Kidney (tissue), 14 donors: ENCODE measurements around the gene ARL5A. TPM values are rescaled to one million over a fixed set of nuclear protein-coding genes. Genes with fewer than 3 reads are reported as not detected.

Experiments
- DNase-seq, 5 donors: peaks; one replicate each; pipeline ENCODE4 v3.0.0-alpha.2; 2013 to 2020
- FAIRE-seq: peaks from 2 replicates; lab custom pipeline; 2012; peaks lifted over from hg19 to GRCh38; lab: Jason Lieb, UNC
- H3K27ac ChIP-seq, 2 donors: one replicate each; pipeline ENCODE4 v1.7.0; 2013; ENCODE audit warnings: low read depth in 2 of 2, low read length in 2 of 2, inconsistent platforms in 1 of 2
- H3K27me3 ChIP-seq: one replicate; pipeline ENCODE4 v1.7.1; 2013; ENCODE audit warnings: low read length, inconsistent platforms; ENCODE audit not compliant: control insufficient read depth, insufficient read depth
- H3K36me3 ChIP-seq, 3 donors: one replicate each; pipeline versions ENCODE4 v1.7.0 to v1.7.1; 2013; ENCODE audit warnings: low read length in 3 of 3, control low read depth in 1 of 3, inconsistent platforms in 1 of 3; ENCODE audit not compliant: insufficient read depth in 3 of 3, control insufficient read depth in 2 of 3
- H3K4me1 ChIP-seq, 3 donors: one replicate each; pipeline versions ENCODE4 v1.7.0 to v1.7.1; 2013; ENCODE audit warnings: low read length in 3 of 3, inconsistent platforms in 1 of 3, low read depth in 1 of 3; ENCODE audit not compliant: control insufficient read depth in 2 of 3, insufficient read depth in 2 of 3
- H3K4me3 ChIP-seq, 3 donors: one replicate each; pipeline versions ENCODE4 v1.7.0 to v1.8.1; 2013; ENCODE audit warnings: low read length in 3 of 3, control low read depth in 1 of 3, inconsistent platforms in 1 of 3
- H3K9ac ChIP-seq, 3 donors: one replicate each; pipeline versions ENCODE4 v1.7.0 to v1.7.1; 2013; ENCODE audit warnings: low read length in 3 of 3, control low read depth in 1 of 3, inconsistent platforms in 1 of 3
- H3K9me3 ChIP-seq, 3 donors: one replicate each; pipeline versions ENCODE4 v1.7.0 to v1.7.1; 2013; ENCODE audit warnings: low read length in 3 of 3, control low read depth in 1 of 3, inconsistent platforms in 1 of 3; ENCODE audit not compliant: control insufficient read depth in 2 of 3, insufficient read depth in 1 of 3
- CTCF ChIP-seq: IDR thresholded peaks from 3 replicates; pipeline ENCODE4 v1.5.1; 2012; ENCODE audit warnings: mild to moderate bottlenecking, moderate library complexity, borderline replicate concordance; ENCODE audit not compliant: insufficient read depth; ENCODE audit errors: extremely low read depth
- intact Hi-C: fragments of 100-400 bp; cut with DNase I; formaldehyde crosslinking; loops from one replicate; pipeline ENCODE4 v1.11.1; 2022
- polyA plus RNA-seq: library from polyadenylated mRNA; stranded (reverse); fragments of 350-450 nt; fragmentation: Illumina TruSeq; extraction: RNeasy Lipid Tissue Mini Kit (QIAGEN cat#74804); gene quantifications from one replicate; pipeline ENCODE4 v1.2.3, GENCODE V29; 2014; ENCODE audit warnings: low read depth, low replicate concordance; ENCODE audit not compliant: insufficient read depth
- total RNA-seq: library from RNA; stranded (reverse); fragmentation: NEBNext Ultra II Directional; extraction: Animal tissue kit (Norgen Biotek cat#: 25700); gene quantifications from one replicate; pipeline ENCODE4 v1.2.1, GENCODE V29; 2021
- donor health status: control.
- donor health status: control.
- donor health status: control.
- donor health status: control.
- donor health status: control.
- donor health status: DM: yes; HTN: yes; CAD: no.
- donor health status: Normal renal cell carcinoma (clear cell type).

The ARL5A gene
- total and polyA plus RNA-seq, 2 donors from 2014 or later: 18.1 to 47.3 TPM

GRCh38 chr2:151776367-151776766 lies 51.9 kb downstream of the ARL5A start:
- Histone ChIP-seq H3K4me3 (no peak overlapping the region), H3K9ac (no peak overlapping the region), H3K4me1 (no peaks in the 10 kb centered on the region), H3K27ac (no peak overlapping the region), H3K36me3 (peaks cover 0 to 7% (median 0%) of the 10 kb centered on the region in 3 donors), H3K9me3 (peaks cover 0 to 3% (median 0%) of the 10 kb centered on the region in 3 donors), H3K27me3 (no peaks in the 10 kb centered on the region)
- FAIRE-seq: no peak
- DNase-seq: no peak
- intact Hi-C loops: no loop called here
- no peak for TF ChIP-seq CTCF

GRCh38 chr2:151775057-151775740 lies 53.0 kb downstream of the ARL5A start:
- no peak for TF ChIP-seq CTCF
- H3K4me1 ChIP-seq: no peaks in the 10 kb centered on the region
- FAIRE-seq: no peak
- no peaks in the 10 kb centered on the region for H3K27me3 ChIP-seq
- peaks cover 0 to 3% (median 0%) of the 10 kb centered on the region in 3 donors for H3K9me3 ChIP-seq
- no peak overlapping the region for H3K4me3 ChIP-seq
- no peak overlapping the region for H3K9ac ChIP-seq
- no peak for DNase-seq
- peaks cover 0 to 6% (median 0%) of the 10 kb centered on the region in 3 donors for H3K36me3 ChIP-seq
- intact Hi-C loops: no loop called here
- no peak overlapping the region for H3K27ac ChIP-seq

- no peak overlapping the region for H3K9ac ChIP-seq
- H3K4me3 ChIP-seq: no peak overlapping the region
- DNase-seq (no peak), FAIRE-seq (peak; percentile 25)
- intact Hi-C loops: no loop called here
- peaks cover 0 to 3% (median 0%) of the 10 kb centered on the region in 3 donors for H3K9me3 ChIP-seq
- H3K27me3 ChIP-seq: no peaks in the 10 kb centered on the region
- no peak overlapping the region for H3K27ac ChIP-seq
- no peak for TF ChIP-seq CTCF
- H3K4me1 ChIP-seq: no peaks in the 10 kb centered on the region
- peaks cover 0 to 6% (median 0%) of the 10 kb centered on the region in 3 donors for H3K36me3 ChIP-seq
These were observed 53.7 kb downstream of the ARL5A start for GRCh38 chr2:151774506-151774905.
